Measurements from ENCODE around the gene RBM45. TPM values are rescaled to one million over a fixed set of nuclear protein-coding genes. Genes with fewer than 3 reads are reported as not detected.

RBM45 gene
- total RNA-seq, 4 donors from 2014 or later, result 13.8 to 28.1 (median 22.8) TPM

DNA sequence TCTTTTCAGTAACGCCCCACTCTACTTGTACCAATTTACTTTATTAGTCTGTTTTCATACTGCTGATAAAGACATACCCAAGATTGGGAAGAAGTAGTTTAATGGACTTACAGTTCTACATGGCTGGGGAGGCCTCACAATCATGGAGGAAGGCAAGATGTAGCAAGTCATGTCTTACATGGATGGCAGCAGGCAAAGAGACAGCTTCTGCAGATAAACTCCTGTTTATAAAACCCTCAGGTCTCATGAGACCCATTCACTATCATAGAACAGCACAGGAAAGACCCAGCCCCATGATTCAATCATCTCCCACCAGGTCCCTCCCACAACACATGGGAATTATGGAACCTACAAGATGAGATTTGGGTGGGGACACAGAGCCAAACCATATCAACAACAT, 43.3 kb downstream of the RBM45 start:
- TF ChIP-seq, protein P1, sequence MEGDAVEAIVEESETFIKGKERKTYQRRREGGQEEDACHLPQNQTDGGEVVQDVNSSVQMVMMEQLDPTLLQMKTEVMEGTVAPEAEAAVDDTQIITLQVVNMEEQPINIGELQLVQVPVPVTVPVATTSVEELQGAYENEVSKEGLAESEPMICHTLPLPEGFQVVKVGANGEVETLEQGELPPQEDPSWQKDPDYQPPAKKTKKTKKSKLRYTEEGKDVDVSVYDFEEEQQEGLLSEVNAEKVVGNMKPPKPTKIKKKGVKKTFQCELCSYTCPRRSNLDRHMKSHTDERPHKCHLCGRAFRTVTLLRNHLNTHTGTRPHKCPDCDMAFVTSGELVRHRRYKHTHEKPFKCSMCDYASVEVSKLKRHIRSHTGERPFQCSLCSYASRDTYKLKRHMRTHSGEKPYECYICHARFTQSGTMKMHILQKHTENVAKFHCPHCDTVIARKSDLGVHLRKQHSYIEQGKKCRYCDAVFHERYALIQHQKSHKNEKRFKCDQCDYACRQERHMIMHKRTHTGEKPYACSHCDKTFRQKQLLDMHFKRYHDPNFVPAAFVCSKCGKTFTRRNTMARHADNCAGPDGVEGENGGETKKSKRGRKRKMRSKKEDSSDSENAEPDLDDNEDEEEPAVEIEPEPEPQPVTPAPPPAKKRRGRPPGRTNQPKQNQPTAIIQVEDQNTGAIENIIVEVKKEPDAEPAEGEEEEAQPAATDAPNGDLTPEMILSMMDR (IDR thresholded peaks at IDR 0.05), result no peak
- TF ChIP-seq POLR2A (IDR thresholded peaks at IDR 0.05), result no peak
- H3K36me3 ChIP-seq, result no peaks in the 10 kb centered on the region
- no peaks in the 10 kb centered on the region for H3K27me3 ChIP-seq
- H3K4me3 ChIP-seq, result no peak overlapping the region
- no peak overlapping the region for H3K27ac ChIP-seq
- H3K4me1 ChIP-seq, result peaks cover 0 to 28% (median 0%) of the 10 kb centered on the region in 4 donors
- DNase-seq, result no peak
- no peaks in the 10 kb centered on the region for H3K9me3 ChIP-seq

DNA sequence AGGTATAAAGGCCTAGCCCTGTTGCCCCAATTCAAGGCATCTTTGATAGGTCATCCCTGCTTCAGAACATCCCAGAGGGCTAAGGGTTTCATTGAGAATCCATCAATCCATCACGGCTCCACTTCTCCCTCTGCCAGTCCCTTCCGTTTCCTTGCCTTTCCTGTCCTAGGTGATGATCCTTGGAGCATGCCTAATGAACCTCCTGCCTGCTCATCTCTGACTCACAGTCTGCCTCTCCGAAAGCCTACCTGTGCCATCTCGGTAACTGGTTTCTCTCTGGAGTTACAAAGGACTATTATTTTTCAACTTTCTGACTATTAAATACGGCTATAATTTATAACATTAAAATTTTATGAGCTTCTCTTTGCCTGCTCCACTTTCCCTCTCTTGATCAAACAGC, 45.3 kb downstream of the RBM45 start:
- TF ChIP-seq, protein P1 (IDR thresholded peaks at IDR 0.05), result no peak
- TF ChIP-seq POLR2A (IDR thresholded peaks at IDR 0.05), result no peak

DNA sequence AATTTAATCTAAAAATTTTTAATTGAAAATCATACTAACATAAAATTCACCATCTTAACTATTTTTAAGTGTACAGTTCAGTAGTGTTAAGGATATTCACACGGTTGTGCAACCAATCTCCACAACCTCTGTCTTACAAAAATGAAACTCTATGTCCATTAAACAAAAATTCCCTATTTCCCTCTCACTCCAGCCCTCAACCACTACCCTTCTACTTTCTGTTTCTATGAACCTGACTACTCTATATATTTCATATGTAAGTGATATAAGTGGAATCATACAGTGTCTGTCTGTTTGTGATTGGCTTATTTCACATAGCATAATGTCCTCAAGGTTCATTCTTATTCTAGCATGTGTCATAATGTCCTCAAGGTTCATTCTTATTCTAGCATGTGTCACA, 47.7 kb downstream of the RBM45 start:
- Histone ChIP-seq H3K27me3 (no peaks in the 10 kb centered on the region), H3K9me3 (no peaks in the 10 kb centered on the region), H3K4me1 (no peaks in the 10 kb centered on the region), H3K27ac (no peak overlapping the region), H3K4me3 (no peak overlapping the region), H3K36me3 (no peaks in the 10 kb centered on the region)
- TF ChIP-seq, protein P1 (IDR thresholded peaks at IDR 0.05), result no peak
- no peak for TF ChIP-seq POLR2A (IDR thresholded peaks at IDR 0.05)
- DNase-seq, result no peak

More for the DNA sequence above, 45.3 kb downstream of the RBM45 start:
- Histone ChIP-seq H3K36me3 (no peaks in the 10 kb centered on the region), H3K27me3 (no peaks in the 10 kb centered on the region), H3K27ac (no peak overlapping the region), H3K4me3 (no peak overlapping the region), H3K4me1 (peaks cover 0 to 16% (median 0%) of the 10 kb centered on the region in 4 donors), H3K9me3 (no peaks in the 10 kb centered on the region)
- DNase-seq, result no peak

DNA sequence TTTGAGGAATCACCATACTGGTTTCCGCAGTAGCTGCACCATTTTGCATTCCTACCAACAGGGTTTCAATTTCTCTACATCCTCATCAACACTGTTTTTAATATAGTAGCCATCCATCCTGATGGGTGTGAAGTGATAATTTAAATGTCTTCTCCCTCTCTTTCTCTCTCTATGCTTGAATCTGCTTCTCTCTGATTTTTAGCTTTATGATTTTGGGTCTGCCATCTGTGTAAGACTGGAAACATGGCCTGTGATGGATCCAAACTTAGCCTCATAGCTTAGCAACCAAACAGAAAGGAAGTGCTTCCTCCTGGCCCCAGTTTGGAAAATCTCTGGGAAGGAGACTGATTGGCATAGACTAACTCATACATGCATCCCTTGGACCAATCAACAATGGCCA, 48.4 kb downstream of the RBM45 start:
- no peaks in the 10 kb centered on the region for H3K4me1 ChIP-seq
- H3K27me3 ChIP-seq, result no peaks in the 10 kb centered on the region
- no peak overlapping the region for H3K4me3 ChIP-seq
- no peaks in the 10 kb centered on the region for H3K36me3 ChIP-seq
- no peak overlapping the region for H3K27ac ChIP-seq
- TF ChIP-seq, protein P1 (IDR thresholded peaks at IDR 0.05), result no peak
- TF ChIP-seq POLR2A (IDR thresholded peaks at IDR 0.05), result no peak
- no peak for DNase-seq
- H3K9me3 ChIP-seq, result no peaks in the 10 kb centered on the region

DNA sequence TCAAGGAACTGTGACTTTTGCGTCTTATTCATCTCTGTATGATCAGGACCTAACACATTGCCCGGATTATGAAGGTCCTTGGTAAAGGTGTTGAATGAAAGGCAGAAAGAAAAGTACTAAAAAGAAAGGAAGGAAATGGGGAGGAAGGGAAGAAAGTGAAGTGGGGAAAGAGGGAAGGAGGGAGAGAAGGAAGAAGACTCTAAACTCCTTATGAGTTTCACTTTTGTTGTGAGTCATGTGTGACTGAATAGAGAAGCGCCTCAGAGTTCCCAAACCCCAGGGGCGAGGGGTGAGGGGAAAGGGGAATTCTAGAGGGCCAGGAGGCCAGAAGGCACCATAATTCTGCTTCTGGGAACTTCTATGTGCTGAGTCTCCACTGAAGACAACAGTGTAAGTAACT, 51.2 kb downstream of the RBM45 start:
- Histone ChIP-seq H3K9me3 (no peaks in the 10 kb centered on the region), H3K4me1 (no peaks in the 10 kb centered on the region), H3K36me3 (no peaks in the 10 kb centered on the region), H3K27ac (no peak overlapping the region), H3K27me3 (no peaks in the 10 kb centered on the region), H3K4me3 (no peak overlapping the region)
- TF ChIP-seq, protein P1 (IDR thresholded peaks at IDR 0.05), result no peak
- no peak for TF ChIP-seq POLR2A (IDR thresholded peaks at IDR 0.05)
- DNase-seq, result no peak

DNA sequence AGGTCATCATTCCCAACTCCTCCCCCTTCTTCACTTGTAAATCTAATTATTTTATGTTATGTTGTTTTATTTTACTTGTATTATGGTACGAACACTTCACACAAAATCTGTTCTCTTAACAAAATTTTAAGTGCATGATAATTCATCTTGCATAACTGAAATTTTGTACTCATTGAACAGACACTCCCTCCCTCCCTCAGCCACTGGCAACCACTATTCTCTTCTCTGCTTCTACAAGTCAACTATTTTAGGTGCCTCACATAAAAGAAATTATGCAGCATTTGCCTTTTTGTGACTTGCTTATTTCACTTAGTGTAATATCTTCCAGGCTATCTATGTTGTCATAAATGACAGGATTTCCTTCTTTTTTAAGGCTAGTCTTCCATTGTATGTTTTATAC, 51.7 kb downstream of the RBM45 start:
- H3K27ac ChIP-seq, result no peak overlapping the region
- no peak for DNase-seq
- H3K4me1 ChIP-seq, result no peaks in the 10 kb centered on the region
- no peaks in the 10 kb centered on the region for H3K36me3 ChIP-seq
- no peaks in the 10 kb centered on the region for H3K27me3 ChIP-seq
- no peaks in the 10 kb centered on the region for H3K9me3 ChIP-seq
- H3K4me3 ChIP-seq, result no peak overlapping the region
- TF ChIP-seq POLR2A (IDR thresholded peaks at IDR 0.05), result no peak
- TF ChIP-seq, protein P1 (IDR thresholded peaks at IDR 0.05), result no peak

Measured in Peyer's patch (tissue), 4 donors.